NCI-H2196 (cell line): ENCODE measurements around the gene ZNF808.
A peak's percentile ranks its signal among the peaks of the same experiment; 100 is the strongest.
"Not testable (repeated sequence)": the region's sequence is repeated elsewhere in the genome, so short reads cannot be mapped to it uniquely, and the experiment has no call there.

Experiments
- DNase-seq: peaks from one replicate; lab custom pipeline; 2025; ENCODE audit not compliant: unreplicated experiment; lab: John Stamatoyannopoulos, UW

Gene ZNF808

DNA sequence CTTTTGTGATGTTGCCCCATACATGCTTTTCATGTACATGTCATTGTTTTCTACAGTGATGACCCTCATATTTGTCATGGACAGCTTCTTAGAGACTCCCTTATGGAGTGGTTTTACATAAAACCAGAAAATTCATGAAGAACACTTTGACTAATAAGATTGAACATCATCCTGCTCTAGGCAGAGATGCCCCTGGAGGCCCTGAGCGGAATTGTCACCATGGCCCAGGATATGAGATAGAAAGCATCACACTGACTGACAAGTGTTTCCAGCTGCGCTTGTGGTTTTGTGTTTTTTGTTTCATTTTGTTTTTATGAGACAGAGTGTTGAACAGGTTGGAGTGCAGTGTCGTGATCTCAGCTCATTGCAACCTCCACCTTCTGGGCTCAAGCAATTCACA, 64.8 kb downstream of the ZNF808 start:
- DNase-seq, result no peak

DNA sequence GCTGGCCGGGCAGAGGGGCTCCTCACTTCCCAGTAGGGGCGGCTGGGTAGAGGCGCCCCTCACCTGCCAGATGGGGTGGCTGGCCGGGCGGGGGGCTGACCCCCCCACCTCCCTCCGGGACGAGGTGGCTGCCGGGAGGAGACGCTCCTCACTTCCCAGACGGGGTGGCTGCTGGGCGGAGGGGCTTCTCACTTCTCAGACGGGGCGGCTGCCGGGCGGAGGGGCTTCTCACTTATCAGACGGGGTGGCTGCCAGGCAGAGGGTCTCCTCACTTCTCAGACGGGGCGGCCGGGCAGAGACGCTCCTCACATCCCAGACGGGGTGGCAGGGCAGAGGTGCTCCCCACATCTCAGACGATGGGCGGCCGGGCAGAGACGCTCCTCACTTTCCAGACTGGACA, 66.0 kb downstream of the ZNF808 start:
- DNase-seq, result not testable (repeated sequence)

DNA sequence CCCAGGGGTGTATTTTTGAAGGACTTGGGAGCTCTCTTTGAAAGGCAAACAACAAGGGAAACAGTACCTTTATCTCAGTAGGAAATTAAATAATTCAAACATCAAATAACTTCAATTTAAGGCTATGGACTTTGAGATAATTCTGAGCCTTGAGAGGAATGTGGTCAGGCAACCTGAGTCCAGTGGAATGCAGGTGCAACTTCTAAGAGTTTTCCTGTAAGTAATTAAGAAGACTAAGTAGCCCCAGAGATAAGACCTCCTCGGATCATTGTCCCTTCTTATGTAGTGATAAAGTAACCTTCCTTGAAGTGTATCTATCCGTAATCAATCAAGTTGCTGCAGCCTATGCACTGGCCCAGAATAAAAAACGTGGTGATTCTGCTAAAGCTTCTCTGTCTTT, 71.8 kb downstream of the ZNF808 start:
- DNase-seq, result no peak

DNA sequence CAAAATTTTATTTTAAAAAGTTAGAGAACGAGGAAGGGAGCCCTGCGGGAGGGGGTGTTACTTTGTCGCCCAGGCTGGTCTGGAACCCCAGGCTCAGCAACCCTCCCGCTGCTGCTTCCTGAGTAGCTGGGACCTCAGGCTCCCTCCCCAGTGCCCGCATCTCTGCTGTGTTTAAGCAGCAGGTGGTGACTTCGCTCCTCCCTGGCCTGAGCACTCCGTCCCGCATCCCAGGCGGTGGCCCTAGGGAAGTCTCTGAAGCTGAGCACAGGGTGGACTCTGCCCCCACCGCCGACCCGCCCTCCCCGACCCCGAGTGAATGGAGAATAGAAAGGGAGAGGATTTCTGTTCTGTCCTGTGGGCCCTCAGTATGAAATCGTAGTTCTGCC, 73.2 kb downstream of the ZNF808 start:
- DNase-seq, result no peak

DNA sequence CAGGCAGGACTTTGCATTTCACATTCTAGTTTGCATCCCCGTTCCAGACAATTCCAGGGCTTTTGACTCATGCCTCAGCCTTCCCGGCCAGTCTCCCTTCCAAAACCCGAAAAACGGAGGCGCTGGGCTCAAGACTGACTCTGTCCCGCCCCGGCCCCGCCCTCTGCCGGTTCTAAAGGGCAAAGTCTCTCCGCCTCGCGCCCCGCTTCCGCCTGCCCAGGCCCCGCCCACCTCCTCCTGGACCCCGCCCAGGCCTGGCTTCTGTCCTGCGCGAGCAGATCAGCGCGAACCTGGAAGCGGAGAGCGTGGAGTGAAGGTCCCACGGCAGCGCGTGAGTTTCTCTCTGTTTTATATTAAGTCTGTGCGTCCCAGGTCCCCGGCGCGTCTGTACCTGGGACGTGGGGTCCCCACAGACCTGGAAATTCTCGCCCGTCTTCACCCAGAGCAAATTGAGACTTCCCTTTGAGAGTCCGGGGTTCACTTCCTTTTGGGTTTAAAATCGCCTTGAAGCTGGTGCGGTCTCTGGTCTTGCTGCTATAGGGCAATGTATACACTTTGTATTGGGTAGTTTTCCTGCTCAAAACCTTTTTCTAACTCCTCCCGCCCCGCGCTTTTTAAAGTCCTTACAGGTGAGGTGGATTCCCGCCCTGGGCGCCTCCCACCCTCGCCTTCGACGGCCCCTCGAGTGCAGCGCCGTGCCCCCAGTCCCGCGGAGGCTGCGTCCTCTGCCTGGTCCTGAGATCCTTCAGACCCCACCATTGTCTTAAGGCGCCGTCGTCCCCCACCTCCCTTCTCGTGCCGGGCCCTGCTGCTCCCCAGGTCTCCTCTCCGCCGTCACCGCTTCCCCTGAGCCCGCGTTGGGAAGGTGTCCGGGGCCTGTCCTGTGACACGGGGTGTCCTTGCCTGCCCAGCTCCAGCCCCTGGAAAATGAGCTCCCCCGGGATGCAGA, 73.8 kb downstream of the ZNF808 start:
- peak; percentile 82 for DNase-seq

DNA sequence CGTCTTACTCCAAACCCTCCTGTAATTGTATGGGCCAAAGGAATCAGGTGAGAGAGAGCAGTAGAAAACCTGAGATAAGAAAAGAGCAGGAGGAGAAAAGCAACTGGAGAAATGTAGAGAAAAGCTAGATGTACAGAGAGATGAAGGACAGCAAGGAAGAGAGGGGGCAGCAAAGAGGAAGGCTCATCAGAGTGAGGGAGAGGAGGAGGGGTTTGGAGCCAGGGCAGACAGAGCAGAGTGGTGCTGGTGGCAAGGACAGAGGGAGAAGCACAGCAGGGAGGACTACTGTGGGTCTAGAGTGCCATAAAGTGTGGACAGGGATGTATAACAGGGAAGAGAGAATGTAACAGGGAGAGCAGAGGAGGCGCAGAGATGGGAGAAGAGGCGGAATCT, 74.5 kb downstream of the ZNF808 start:
- DNase-seq, result not testable (repeated sequence)

DNA sequence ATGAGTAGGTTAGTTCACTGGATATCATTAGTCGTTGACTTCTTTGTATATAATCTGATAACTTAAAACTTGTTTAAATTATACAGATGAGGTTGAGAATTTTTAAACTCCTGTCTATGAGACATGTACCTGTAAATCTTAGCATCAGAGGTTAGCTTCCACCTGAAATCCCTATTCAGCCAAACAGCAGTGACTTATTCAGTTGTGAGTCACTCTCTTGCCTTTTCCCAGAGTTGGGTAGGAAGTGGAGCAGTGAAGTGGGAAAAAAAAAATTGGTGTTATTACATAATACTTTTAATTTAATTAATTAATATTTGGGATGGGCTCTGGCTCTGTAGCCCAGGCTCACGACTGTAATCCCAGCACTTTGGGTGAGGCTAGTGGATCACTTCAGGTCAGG, 75.5 kb downstream of the ZNF808 start:
- no peak for DNase-seq

DNA sequence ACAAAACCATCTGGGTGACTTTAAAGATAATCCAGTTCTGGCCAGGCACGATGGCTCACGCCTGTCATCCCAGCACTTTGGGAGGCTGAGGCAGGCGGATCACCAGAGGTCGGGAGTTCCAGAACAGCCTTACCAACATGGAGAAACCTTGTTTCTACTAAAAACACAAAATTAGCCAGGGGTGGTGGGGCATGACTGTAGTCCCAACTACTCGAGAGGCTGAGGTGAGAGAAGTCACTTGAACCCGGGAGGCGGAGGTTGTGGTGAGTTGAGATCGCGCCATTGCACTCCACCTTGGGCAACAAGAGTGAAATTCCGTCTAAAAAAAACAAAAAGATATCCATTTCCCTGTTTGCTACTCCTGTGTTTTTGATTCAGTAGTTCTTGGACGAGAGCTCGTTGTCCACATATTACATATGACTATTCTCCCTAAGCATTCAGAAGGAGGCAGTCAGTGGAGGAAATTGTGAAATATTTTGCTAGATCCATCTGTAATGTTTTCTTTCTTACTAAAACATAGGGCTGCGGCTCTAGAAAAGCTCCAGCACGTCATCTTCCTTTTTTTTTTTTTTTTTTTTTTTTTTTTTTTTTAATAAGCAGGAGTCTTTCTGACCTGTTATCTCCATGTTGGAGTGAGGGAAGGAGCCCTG, 76.2 kb downstream of the ZNF808 start:
- DNase-seq, result no peak
